Left lung (tissue), 10 donors: ENCODE data around the gene MED12L. TPM values are rescaled to one million over a fixed set of nuclear protein-coding genes. Genes with fewer than 3 reads are reported as not detected.

Experiments used
- ATAC-seq: fragments of 200-7000 bp; cut with Tn5 transposase; one replicate; pipeline ENCODE4 v1.9.1; 2020; ENCODE audit warnings: moderate library complexity
- DNase-seq, 4 donors: peaks; one replicate each; pipeline ENCODE4 v3.0.0-alpha.2; 2013 to 2020
- H3K27ac ChIP-seq, 2 donors: fragments of 200-600 bp; sonication (generic) in 1 of 2; one replicate each; pipeline versions ENCODE4 v1.5.0 to v1.8.0; 2020 to 2021
- H3K27me3 ChIP-seq, 2 donors: fragments of 200-600 bp; sonication (generic) in 1 of 2; one replicate each; pipeline versions ENCODE4 v1.5.0 to v1.8.0; 2020 to 2021
- H3K36me3 ChIP-seq, 2 donors: fragments of 200-600 bp; sonication (generic) in 1 of 2; one replicate each; pipeline versions ENCODE4 v1.5.0 to v1.8.0; 2020 to 2021
- H3K4me1 ChIP-seq, 2 donors: fragments of 200-600 bp; one replicate each; pipeline ENCODE4 v1.8.0; 2021
- H3K4me3 ChIP-seq, 2 donors: fragments of 200-600 bp; sonication (generic) in 1 of 2; one replicate each; pipeline versions ENCODE4 v1.5.0 to v1.8.0; 2020 to 2021; ENCODE audit warnings: mild to moderate bottlenecking in 1 of 2
- H3K9me3 ChIP-seq, 2 donors: fragments of 200-600 bp; sonication (generic) in 1 of 2; one replicate each; pipeline versions ENCODE4 v1.5.0 to v1.8.0; 2020 to 2021
- CTCF ChIP-seq, 2 donors: fragments of 200-600 bp; sonication (generic) in 1 of 2; IDR thresholded peaks; one replicate each; pipeline versions ENCODE4 v1.5.0 to v1.8.0; 2021; ENCODE audit warnings: antibody characterized with exemption in 2 of 2
- intact Hi-C, 2 donors: fragments of 100-400 bp; cut with DNase I; formaldehyde crosslinking; loops; one replicate each; pipeline versions ENCODE4 v1.11.2 to v1.14.2; 2022
- polyA plus RNA-seq, 6 donors: library from polyadenylated mRNA; unstranded; fragments of 120-200 nt; gene quantifications; one replicate each; pipeline ENCODE4 v1.2.1, GENCODE V29; 2013; ENCODE audit not compliant: insufficient read length in 6 of 6
- total RNA-seq, 2 donors: library from RNA; stranded (reverse); fragmentation: NEBNext Ultra II Directional; extraction: Animal tissue kit (Norgen Biotek cat#: 25700); gene quantifications; one replicate each; pipeline ENCODE4 v1.2.1, GENCODE V29; 2021
- donor health status: DM: no; HTN: yes; CAD: no.
- donor health status: DM: no; HTN: no; CAD: no.

MED12L gene
- total and polyA plus RNA-seq, 8 donors, result 0.66 to 1.0 (median 0.77) TPM

- peak; percentile 68 for ATAC-seq
- Histone ChIP-seq H3K27ac (no peak overlapping the region), H3K4me1 (peaks cover 0 to 9% of the 10 kb centered on the region in 2 donors), H3K4me3 (no peak overlapping the region), H3K36me3 (no peaks in the 10 kb centered on the region), H3K9me3 (no peaks in the 10 kb centered on the region), H3K27me3 (no peaks in the 10 kb centered on the region)
- TF ChIP-seq CTCF (IDR thresholded peaks at IDR 0.05), result no peak
- intact Hi-C loops, result loop anchor here in 1 of 2 donors (2.0 to 5.0 kb wide), 2 partner anchors 57 to 117 kb away; no protein-coding TSS in a partner anchor
- DNase-seq, result peak in 1 of 4 donors; percentile 33
Observed at GRCh38 chr3:151283907-151284461, 198.5 kb downstream of the MED12L start.

- intact Hi-C loops, result no loop called here
- TF ChIP-seq CTCF (IDR thresholded peaks at IDR 0.05), result no peak
- ATAC-seq, result no peak
- no peaks in the 10 kb centered on the region for H3K36me3 ChIP-seq
- no peak overlapping the region for H3K27ac ChIP-seq
- H3K4me3 ChIP-seq, result no peak overlapping the region
- H3K4me1 ChIP-seq, result no peaks in the 10 kb centered on the region
- H3K27me3 ChIP-seq, result no peaks in the 10 kb centered on the region
- no peaks in the 10 kb centered on the region for H3K9me3 ChIP-seq
- no peak for DNase-seq
Observed at GRCh38 chr3:151285940-151286339, 200.5 kb downstream of the MED12L start.

GRCh38 chr3:151289445-151289844 lies 204.0 kb downstream of the MED12L start:
- TF ChIP-seq CTCF (IDR thresholded peaks at IDR 0.05), result no peak
- no peak for ATAC-seq
- no peak for DNase-seq
- Histone ChIP-seq H3K9me3 (no peaks in the 10 kb centered on the region), H3K4me3 (no peak overlapping the region), H3K4me1 (no peaks in the 10 kb centered on the region), H3K36me3 (no peaks in the 10 kb centered on the region), H3K27ac (no peak overlapping the region), H3K27me3 (no peaks in the 10 kb centered on the region)
- intact Hi-C loops, result no loop called here

- H3K27ac ChIP-seq, result no peak overlapping the region
- DNase-seq (peak in 1 of 4 donors; percentile 33), ATAC-seq (peak; percentile 50)
- TF ChIP-seq CTCF (IDR thresholded peaks at IDR 0.05), result peak in 1 of 2 donors; percentile 36
- no peaks in the 10 kb centered on the region for H3K36me3 ChIP-seq
- H3K27me3 ChIP-seq, result no peaks in the 10 kb centered on the region
- no peaks in the 10 kb centered on the region for H3K9me3 ChIP-seq
- no peak overlapping the region for H3K4me3 ChIP-seq
- intact Hi-C loops, result no loop called here
- H3K4me1 ChIP-seq, result no peaks in the 10 kb centered on the region
Observed at GRCh38 chr3:151290673-151291072, 205.2 kb downstream of the MED12L start.

GRCh38 chr3:151293127-151293526 lies 207.7 kb downstream of the MED12L start:
- no peaks in the 10 kb centered on the region for H3K27me3 ChIP-seq
- H3K9me3 ChIP-seq, result no peaks in the 10 kb centered on the region
- no peak overlapping the region for H3K27ac ChIP-seq
- no peak overlapping the region for H3K4me3 ChIP-seq
- DNase-seq (no peak), ATAC-seq (no peak)
- no peaks in the 10 kb centered on the region for H3K36me3 ChIP-seq
- TF ChIP-seq CTCF (IDR thresholded peaks at IDR 0.05), result no peak
- H3K4me1 ChIP-seq, result no peaks in the 10 kb centered on the region
- intact Hi-C loops, result no loop called here
